GM18519 (cell line): ENCODE data around the gene RAP1GDS1.
A peak's percentile ranks its signal among the peaks of the same experiment; 100 is the strongest.
"Not testable (repeated sequence)": the region's sequence is repeated elsewhere in the genome, so short reads cannot be mapped to it uniquely, and the experiment has no call there.

ENCODE experiments used
- ATAC-seq: cut with Tn5 transposase; IDR thresholded peaks from one replicate; pipeline ENCODE4 v1.9.1; 2021; ENCODE audit warnings: mild to moderate bottlenecking, moderate library complexity; ENCODE audit not compliant: unreplicated experiment, low FRiP score

The RAP1GDS1 gene

DNA sequence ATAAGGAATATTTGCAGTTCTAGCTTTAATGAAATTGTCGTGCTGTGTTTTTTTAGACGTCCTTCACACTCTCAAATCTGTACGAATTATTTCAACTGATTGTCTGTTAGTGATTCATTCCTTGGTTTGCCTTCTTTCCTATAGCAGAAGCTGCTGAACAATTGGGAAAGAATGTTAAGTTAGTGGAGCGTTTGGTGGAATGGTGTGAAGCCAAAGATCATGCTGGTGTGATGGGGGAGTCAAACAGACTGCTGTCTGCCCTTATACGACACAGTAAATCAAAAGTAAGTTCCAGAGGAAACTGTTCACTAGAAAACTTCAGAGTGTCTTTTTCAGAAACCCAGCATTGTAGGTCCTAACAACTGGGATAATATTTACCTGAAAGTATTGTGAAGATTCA, 159.9 kb downstream of the RAP1GDS1 start:
- no peak for ATAC-seq

- ATAC-seq, result no peak
These were observed 161.8 kb downstream of the RAP1GDS1 start for GRCh38 chr4:98423009-98423408.

GRCh38 chr4:98430708-98431403, 169.7 kb downstream of the RAP1GDS1 start:
- no peak for ATAC-seq

DNA sequence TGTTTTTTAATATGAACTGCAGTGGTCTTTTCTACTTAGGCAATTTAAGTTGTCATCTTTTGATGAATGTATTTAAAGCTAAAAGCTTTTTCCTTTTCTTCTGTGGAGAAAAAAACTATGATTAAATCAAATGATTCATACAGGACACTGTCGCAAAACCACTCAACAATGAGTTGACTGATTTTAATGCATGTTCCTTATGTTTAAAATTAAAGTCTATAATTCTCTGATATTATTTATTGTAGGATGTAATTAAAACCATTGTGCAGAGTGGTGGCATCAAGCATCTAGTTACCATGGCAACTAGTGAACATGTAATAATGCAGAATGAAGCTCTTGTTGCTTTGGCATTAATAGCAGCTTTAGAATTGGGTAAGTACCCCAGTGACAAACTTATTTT, 172.5 kb downstream of the RAP1GDS1 start:
- ATAC-seq, result no peak

- ATAC-seq, result no peak
These were observed 173.6 kb downstream of the RAP1GDS1 start for GRCh38 chr4:98434816-98435215.

DNA sequence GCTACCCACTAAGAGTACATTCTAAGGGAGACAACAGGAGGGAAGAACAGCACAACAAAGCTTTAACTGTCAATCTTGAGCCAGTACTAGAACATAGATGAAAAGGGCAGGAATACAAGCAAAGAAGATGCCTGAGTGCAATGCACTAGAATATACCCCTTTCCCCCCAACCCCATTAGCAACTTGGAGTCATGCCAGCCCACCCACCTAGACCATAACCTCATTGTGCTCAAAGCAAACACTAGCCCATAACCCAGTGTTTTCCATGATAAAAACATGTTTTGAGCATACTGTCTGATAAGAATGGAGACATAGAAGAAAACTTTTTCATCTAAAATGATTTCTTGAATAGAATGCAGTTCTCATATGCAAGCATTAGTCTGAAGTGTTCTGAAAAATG, 183.2 kb downstream of the RAP1GDS1 start:
- ATAC-seq, result no peak

GRCh38 chr4:98446499-98447375, 185.6 kb downstream of the RAP1GDS1 start:
- ATAC-seq, result peak; percentile 69

DNA sequence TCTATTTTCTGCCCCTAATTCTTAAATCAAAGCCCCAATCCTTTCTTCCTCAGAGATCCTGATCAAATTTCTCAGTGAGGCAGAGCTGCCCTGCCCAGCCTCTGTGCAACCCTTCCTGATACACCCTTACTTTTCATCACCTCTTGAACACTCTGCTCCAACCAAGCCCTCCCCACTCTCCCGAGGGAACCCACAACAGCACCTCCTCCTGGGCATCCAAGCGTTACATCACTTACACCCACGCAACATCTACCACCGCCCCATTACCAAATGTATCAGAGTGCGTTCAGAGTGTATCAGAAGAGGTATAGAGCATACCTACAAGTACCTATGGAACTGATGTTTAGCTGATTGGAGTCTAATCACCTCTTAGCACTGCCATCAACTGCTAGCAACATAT, 186.5 kb downstream of the RAP1GDS1 start:
- ATAC-seq, result no peak

DNA sequence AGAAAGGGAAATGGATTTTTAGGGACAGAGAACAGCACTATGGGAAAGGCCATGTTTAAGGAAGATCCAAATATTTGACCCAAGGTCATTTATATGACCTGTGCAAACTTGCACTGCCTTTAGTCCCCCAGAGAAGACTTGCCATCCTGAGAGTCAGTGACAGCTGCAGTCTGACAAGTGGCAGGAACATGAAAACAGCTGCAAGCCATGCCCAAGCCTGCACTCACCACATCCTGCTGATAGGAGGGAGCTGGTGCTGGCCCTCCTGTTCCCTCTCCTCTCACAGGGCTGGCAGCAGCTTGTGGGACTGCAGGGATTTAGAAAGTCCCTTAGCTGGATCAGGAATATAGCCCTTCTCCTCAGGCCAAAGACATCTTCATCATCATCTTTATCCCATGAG, 187.7 kb downstream of the RAP1GDS1 start:
- ATAC-seq, result peak; percentile 24

- ATAC-seq, result no peak
These were observed 190.9 kb downstream of the RAP1GDS1 start for GRCh38 chr4:98452091-98452490.

- not testable (repeated sequence) for ATAC-seq
These were observed 196.2 kb downstream of the RAP1GDS1 start for GRCh38 chr4:98457422-98457821.

GRCh38 chr4:98461121-98461865, 200.1 kb downstream of the RAP1GDS1 start:
- not testable (repeated sequence) for ATAC-seq

- no peak for ATAC-seq
These were observed 201.3 kb downstream of the RAP1GDS1 start for GRCh38 chr4:98462487-98462886.

GRCh38 chr4:98466868-98467599, 205.8 kb downstream of the RAP1GDS1 start:
- no peak for ATAC-seq

DNA sequence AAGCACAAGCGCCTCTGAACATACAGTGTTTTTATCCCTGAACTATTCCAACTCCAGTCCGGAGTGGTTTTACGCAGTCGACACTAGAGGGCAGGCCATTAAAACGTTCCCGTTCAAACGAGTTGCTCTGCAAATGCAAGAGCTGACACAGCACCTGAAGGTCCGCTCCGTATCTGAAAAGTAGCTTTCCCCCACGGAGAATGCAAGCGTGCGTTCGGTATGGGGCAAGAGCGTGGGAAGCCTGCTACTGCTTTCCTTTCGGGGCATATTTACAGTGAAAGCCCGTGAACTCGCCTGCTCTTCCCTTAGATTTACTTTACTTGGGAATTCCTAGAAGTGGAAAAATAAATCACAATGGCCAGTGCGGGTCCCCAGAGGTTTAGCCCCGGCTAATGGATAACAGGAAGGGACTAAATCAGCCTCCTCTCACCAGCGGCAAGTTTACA, 206.5 kb downstream of the RAP1GDS1 start:
- ATAC-seq, result peak; percentile 89

GRCh38 chr4:98468709-98469108, 207.5 kb downstream of the RAP1GDS1 start:
- no peak for ATAC-seq

DNA sequence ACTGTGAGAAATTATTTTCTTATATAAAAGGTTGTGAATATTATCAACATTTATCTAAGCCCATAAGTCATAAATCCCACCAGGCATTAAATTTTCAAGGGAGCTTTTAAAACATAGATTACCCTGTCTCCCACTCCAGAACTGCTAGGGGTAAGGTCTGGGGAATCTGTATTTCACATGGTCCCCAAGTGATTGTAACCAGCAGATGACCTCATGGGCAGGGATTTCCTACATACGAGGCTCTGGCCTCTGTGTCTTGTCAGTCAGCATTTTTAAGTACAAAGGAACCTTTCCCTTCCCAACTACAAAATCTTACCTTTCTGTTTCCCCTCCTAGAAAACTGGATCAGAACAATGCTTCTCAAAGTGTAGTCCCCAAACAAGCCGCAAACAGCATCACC, 208.6 kb downstream of the RAP1GDS1 start:
- no peak for ATAC-seq

GRCh38 chr4:98470366-98470765, 209.2 kb downstream of the RAP1GDS1 start:
- no peak for ATAC-seq

- no peak for ATAC-seq
These were observed 209.6 kb downstream of the RAP1GDS1 start for GRCh38 chr4:98470831-98471230.

DNA sequence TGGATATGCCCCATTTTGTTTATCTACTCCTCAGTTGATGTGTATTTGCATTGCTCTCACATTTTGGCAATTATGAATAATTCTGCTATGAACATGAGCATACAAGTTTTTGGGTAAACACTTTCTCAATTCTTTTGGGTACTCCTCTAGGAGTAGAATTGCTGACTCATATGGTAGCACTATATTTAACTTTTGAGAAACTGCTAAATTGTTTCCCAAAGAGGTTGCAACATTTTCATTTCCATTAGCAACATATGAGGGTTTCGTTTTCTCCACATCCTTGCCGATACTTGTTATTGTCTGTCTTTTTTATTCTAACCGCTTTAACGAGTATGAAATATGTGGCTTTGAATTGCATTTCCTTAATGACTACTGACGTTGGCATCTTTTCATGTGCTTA, 211.9 kb downstream of the RAP1GDS1 start:
- no peak for ATAC-seq
